BJ (cell line): ENCODE measurements around the gene EPB41L4B. TPM values are rescaled to one million over a fixed set of nuclear protein-coding genes. Genes with fewer than 3 reads are reported as not detected.
"Not testable (repeated sequence)": the region's sequence is repeated elsewhere in the genome, so short reads cannot be mapped to it uniquely, and the experiment has no call there.

ENCODE experiments used
- CTCF ChIA-PET: fragments of 350-600 bp; formaldehyde crosslinking; extraction: SDS; loops from one replicate; lab custom pipeline; 2021; ENCODE audit warnings: antibody characterized with exemption, inconsistent platforms; lab: Yijun Ruan, JAX
- POLR2A ChIA-PET: fragments of 300-600 bp; sonication (Branson Sonifier 250); formaldehyde crosslinking; extraction: SDS; loops from one replicate; lab custom pipeline; 2021; ENCODE audit warnings: antibody characterized with exemption; lab: Charles Lee
- DNase-seq: peaks from one replicate; pipeline ENCODE4 v3.0.0-alpha.2; 2011; ENCODE audit warnings: low read depth
- H3K27me3 ChIP-seq: 2 replicates; pipeline ENCODE4 v1.6.0; 2011; ENCODE audit warnings: low read length; ENCODE audit not compliant: control insufficient read depth, insufficient read depth
- H3K36me3 ChIP-seq: 2 replicates; pipeline ENCODE4 v1.5.1; 2011; ENCODE audit warnings: low read length; ENCODE audit not compliant: control insufficient read depth, insufficient read depth
- H3K4me3 ChIP-seq: 2 replicates; pipeline ENCODE4 v1.5.1; 2011; ENCODE audit warnings: low read depth, mild to moderate bottlenecking, control low read depth, low read length
- CTCF ChIP-seq: IDR thresholded peaks from 2 replicates; pipeline ENCODE4 v1.5.1; 2011; ENCODE audit warnings: low read depth, mild to moderate bottlenecking, control low read depth, inconsistent platforms, low read length, moderate library complexity; ENCODE audit not compliant: insufficient read depth
- polyA plus RNA-seq: library from polyadenylated mRNA; depleted of rRNA; stranded (reverse); fragments of >200 nt; gene quantifications from 2 replicates; pipeline ENCODE4 v1.2.3, GENCODE V29; 2011

Gene EPB41L4B
- polyA plus RNA-seq, 1 experiment = 0.21 TPM

GRCh38 chr9:109342878-109343277 is 22.0 kb upstream of the EPB41L4B start:
- no peak for TF ChIP-seq CTCF
- POLR2A ChIA-PET = interaction anchor here (0.6 kb wide), 1 partner anchor 10 kb away, joined by 15 read pairs; no protein-coding TSS in a partner anchor
- H3K4me3 ChIP-seq = no peak overlapping the region
- peaks cover 5% of the 10 kb centered on the region; the same call in 1 of the 2 replicates for H3K27me3 ChIP-seq
- DNase-seq = no peak
- CTCF ChIA-PET = interaction anchor here (0.9 kb wide), 1 partner anchor 9 kb away, joined by 4 read pairs; no protein-coding TSS in a partner anchor
- H3K36me3 ChIP-seq = no peaks in the 10 kb centered on the region

- TF ChIP-seq CTCF = no peak
- DNase-seq = no peak
- no peaks in the 10 kb centered on the region for H3K36me3 ChIP-seq
- no peaks in the 10 kb centered on the region; the same call in none of the 2 replicates for H3K27me3 ChIP-seq
- H3K4me3 ChIP-seq = no peak overlapping the region
- ChIA-PET POLR2A (no interaction called here), CTCF (interaction anchor here (0.9 kb wide), 1 partner anchor 133 kb away, joined by 3 read pairs; no protein-coding TSS in a partner anchor)
These were observed 20.7 kb upstream of the EPB41L4B start for GRCh38 chr9:109341561-109341960.

GRCh38 chr9:109340979-109341378 is 20.1 kb upstream of the EPB41L4B start:
- DNase-seq, CTCF ChIA-PET, POLR2A ChIA-PET, H3K36me3 ChIP-seq, H3K27me3 ChIP-seq, H3K4me3 ChIP-seq: not testable (repeated sequence)

GRCh38 chr9:109336409-109336808 is 15.6 kb upstream of the EPB41L4B start:
- DNase-seq = no peak
- no peaks in the 10 kb centered on the region; the same call in none of the 2 replicates for H3K27me3 ChIP-seq
- CTCF ChIA-PET = interaction anchor here (1.2 kb wide), 1 partner anchor 104 kb away, joined by 3 read pairs; no protein-coding TSS in a partner anchor
- no peak for TF ChIP-seq CTCF
- H3K4me3 ChIP-seq = no peak overlapping the region
- H3K36me3 ChIP-seq = no peaks in the 10 kb centered on the region
- POLR2A ChIA-PET = no interaction called here

- TF ChIP-seq CTCF = no peak
- no peak for DNase-seq
- Histone ChIP-seq H3K27me3 (no peaks in the 10 kb centered on the region; the same call in none of the 2 replicates), H3K4me3 (no peak overlapping the region), H3K36me3 (no peaks in the 10 kb centered on the region)
- CTCF ChIA-PET = no interaction called here
- POLR2A ChIA-PET = no interaction called here
These were observed 15.1 kb upstream of the EPB41L4B start for GRCh38 chr9:109335929-109336328.

- no peak for DNase-seq
- no peaks in the 10 kb centered on the region; the same call in none of the 2 replicates for H3K27me3 ChIP-seq
- POLR2A ChIA-PET = no interaction called here
These were observed 14.3 kb upstream of the EPB41L4B start for GRCh38 chr9:109335121-109335520.

More at GRCh38 chr9:109335121-109335520, 14.3 kb upstream of the EPB41L4B start:
- TF ChIP-seq CTCF = no peak
- CTCF ChIA-PET = no interaction called here
- Histone ChIP-seq H3K4me3 (no peak overlapping the region), H3K36me3 (no peaks in the 10 kb centered on the region)
